Omental fat pad (tissue), 4 donors: ENCODE results near the gene SERPINA5. TPM values are rescaled to one million over a fixed set of nuclear protein-coding genes. Genes with fewer than 3 reads are reported as not detected.

Source experiments
- ATAC-seq: fragments of 150-250 bp; one replicate; pipeline ENCODE4 v1.9.1; 2016; ENCODE audit warnings: mild to moderate bottlenecking, moderate library complexity; ENCODE audit not compliant: low FRiP score
- DNase-seq: peaks from one replicate; pipeline ENCODE4 v3.0.0-alpha.2; 2019; ENCODE audit warnings: low spot score
- CTCF ChIP-seq, 3 donors: fragments of 450-650 bp; IDR thresholded peaks; one replicate each; pipeline ENCODE4 v1.5.1; 2016 to 2017; ENCODE audit warnings: antibody characterized with exemption in 3 of 3, mild to moderate bottlenecking in 3 of 3, moderate library complexity in 2 of 3
- total RNA-seq, 4 donors: library from RNA; depleted of rRNA; stranded (reverse); fragments of >200 nt; gene quantifications; one replicate each; pipeline ENCODE4 v1.1.0, GENCODE V29; 2016

The SERPINA5 gene
- total RNA-seq, 4 donors from 2014 or later, result 0.24 to 4.3 (median 0.48) TPM

- TF ChIP-seq CTCF (IDR thresholded peaks at IDR 0.05), result no peak
- ATAC-seq (peak; percentile 29), DNase-seq (no peak)
Measured at GRCh38 chr14:94623856-94624499, 42.8 kb downstream of the SERPINA5 start.

DNA sequence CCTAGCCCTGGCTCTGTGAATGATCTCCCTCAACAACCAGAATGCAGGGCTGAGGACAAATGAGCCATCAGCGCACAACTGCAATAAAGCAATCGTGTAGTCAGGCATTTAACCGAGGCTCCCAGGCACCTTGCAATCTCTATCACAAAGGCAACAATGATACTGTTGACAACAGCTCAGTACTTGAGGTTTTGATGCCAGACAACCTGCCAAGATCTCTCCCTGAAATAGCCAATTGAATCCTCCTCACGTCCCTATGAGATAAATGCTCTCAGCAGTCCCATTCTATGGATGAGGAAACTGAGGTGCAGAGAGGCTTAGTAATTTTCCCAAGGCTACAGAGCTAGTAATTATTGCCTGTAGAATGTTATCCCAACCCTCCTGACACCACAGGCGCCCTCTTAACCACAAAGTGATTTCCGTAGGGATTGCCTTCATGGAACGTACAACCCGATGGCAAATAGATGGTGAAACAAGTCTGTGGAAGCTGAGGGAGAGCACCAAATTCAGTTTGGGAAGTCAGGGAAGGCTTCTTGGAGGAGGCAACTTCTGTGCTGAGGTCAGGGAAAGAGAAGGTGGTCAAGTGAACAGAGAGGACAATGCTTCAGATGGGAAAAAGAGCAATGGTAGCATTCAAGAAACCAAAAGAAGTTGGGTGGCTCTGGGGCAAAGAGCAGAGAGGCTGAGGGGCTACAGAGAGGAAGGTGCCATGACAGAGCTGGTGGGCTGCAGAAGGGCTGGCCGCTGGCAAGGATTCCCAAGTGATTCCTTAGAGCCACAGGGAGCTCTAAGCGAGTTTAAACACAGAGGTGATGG, 43.5 kb downstream of the SERPINA5 start:
- DNase-seq, result no peak

DNA sequence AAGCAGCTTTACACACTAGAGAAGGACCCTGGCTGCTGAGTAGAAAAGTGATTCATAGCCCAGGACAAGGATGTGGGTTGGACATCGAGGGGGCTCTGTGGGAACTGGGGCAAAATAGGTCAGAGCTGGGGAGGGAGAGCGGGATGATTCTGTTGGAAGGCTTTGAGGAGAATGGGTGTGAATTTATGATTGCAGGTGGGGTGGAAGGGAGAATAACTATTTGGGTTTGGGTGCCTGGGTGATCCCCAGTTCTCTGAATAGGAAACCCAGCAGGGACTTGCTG, 44.1 kb downstream of the SERPINA5 start:
- ATAC-seq (no peak), DNase-seq (no peak)
- TF ChIP-seq CTCF (IDR thresholded peaks at IDR 0.05), result no peak

More for the DNA sequence above, 43.5 kb downstream of the SERPINA5 start:
- TF ChIP-seq CTCF (IDR thresholded peaks at IDR 0.05), result no peak
- no peak for ATAC-seq

DNA sequence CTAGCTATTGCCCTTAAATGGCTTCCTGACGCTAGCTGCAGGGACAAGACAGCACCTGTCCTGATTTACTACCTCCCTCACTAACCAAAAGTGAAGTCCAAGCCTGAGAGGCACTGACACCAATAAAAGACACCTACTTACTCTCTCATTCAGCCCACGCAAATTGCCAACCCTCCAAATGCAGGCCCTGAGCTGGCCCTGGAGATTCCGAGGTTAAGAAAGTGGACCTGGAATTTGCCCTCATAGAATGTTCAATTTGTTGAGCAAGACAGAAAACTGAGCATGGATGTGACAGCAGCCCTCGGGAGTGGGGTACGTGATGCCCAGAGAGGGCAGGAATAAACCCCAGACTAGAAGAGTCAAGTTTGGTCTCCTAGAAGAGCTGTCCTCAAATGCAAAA, 47.4 kb downstream of the SERPINA5 start:
- ATAC-seq, result no peak
- TF ChIP-seq CTCF (IDR thresholded peaks at IDR 0.05), result no peak
- DNase-seq, result no peak

DNA sequence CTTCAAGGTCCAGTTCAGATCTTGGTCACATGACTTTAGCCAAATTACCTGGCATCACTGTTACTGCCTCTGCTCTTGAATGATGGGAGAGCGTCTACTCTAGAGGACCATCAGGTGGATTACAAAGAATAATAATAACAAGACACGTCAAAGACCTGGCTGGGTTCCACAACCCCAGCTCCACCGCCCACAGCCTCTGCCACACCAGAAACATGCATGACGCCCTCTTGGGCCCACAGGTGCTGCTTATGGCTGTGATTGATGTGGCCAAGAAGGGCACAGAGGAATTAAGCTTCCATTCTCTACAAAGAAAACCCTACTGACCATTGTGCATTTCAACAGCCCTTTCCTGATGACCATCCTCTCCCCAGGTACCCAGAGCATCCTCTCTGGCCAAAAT, 49.2 kb downstream of the SERPINA5 start:
- TF ChIP-seq CTCF (IDR thresholded peaks at IDR 0.05), result no peak
- no peak for DNase-seq

DNA sequence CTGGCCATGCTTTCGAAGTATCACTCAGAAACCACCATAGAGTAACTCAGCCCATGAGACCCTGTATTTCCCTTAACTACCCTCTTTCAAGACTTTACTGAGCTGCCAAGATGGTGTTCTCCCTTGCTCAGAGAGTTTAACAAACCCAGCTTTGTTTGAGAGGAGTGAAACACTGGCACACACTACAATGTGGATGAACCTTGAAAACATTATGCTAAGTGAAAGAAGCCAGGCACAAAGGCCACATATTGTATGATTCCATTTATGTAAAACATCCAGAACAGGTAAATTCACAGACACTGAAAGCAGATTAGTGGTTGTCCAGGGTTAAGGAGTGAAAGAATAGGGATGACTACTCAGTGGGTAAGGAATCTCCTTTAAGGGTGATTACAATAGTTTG, 49.8 kb downstream of the SERPINA5 start:
- ATAC-seq, result no peak
- DNase-seq, result no peak

More for the DNA sequence above, 49.2 kb downstream of the SERPINA5 start:
- no peak for ATAC-seq

More for the DNA sequence above, 49.8 kb downstream of the SERPINA5 start:
- TF ChIP-seq CTCF (IDR thresholded peaks at IDR 0.05), result no peak
